ENCODE data around the gene CARD10. TPM values are rescaled to one million over a fixed set of nuclear protein-coding genes. Genes with fewer than 3 reads are reported as not detected.
"Not testable (repeated sequence)": the region's sequence is repeated elsewhere in the genome, so short reads cannot be mapped to it uniquely, and the experiment has no call there.

Gene CARD10
- polyA plus RNA-seq, 1 donor from 2014 or later, result 0.36 TPM

GRCh38 chr22:37469416-37470086 lies 49.7 kb downstream of the CARD10 start:
- H3K27me3 ChIP-seq (ENCODE audit: insufficient read depth, low read depth, low read length), result no peaks in the 10 kb centered on the region
- H3F3A ChIP-seq (ENCODE audit: insufficient read depth, low read length, poor library complexity, severe bottlenecking), result no peaks in the 10 kb centered on the region

DNA sequence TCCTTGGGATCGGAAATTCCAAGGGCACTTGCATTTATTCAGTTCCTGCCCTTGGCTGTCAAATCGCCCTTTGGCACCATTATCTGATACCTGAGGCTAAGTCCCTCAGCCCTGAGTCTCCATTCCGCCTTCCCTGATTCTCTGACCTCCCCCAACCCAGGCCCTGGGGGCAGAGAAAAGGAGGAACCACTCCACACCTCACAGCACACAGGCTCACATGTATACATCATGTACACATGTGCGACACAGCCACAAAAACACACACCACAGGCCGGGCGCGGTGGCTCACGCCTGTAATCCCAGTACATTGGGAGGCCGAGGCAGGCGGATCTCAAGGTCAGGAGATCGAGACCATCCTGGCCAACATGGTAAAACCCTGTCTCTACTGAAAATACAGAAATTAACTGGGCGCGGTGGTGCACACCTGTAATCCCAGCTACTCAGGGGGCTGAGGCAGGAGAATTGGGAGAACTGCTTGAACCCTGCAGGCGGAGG lies 51.0 kb downstream of the CARD10 start:
- H3K9me3 ChIP-seq (ENCODE audit: low read length); H3K9me2 ChIP-seq (ENCODE audit: insufficient read depth, low read length); H3K27me3 ChIP-seq (ENCODE audit: insufficient read depth, low read depth, low read length); H3K36me3 ChIP-seq (ENCODE audit: insufficient read depth, low read length); H3F3A ChIP-seq (ENCODE audit: insufficient read depth, low read length, poor library complexity, severe bottlenecking); H3K9ac ChIP-seq (ENCODE audit: low read length); H3K4me3 ChIP-seq (ENCODE audit: low read length); H3K79me2 ChIP-seq (replicated peaks; ENCODE audit: insufficient read depth, low read length); H4K20me1 ChIP-seq (ENCODE audit: insufficient read depth); H3K27ac ChIP-seq (ENCODE audit: low read length); H3K4me2 ChIP-seq (ENCODE audit: low read length); H2AFZ ChIP-seq (ENCODE audit: low read depth, low read length): not testable (repeated sequence)

More at GRCh38 chr22:37469416-37470086, 49.7 kb downstream of the CARD10 start:
- Histone ChIP-seq H2AFZ (ENCODE audit: low read depth, low read length) (no peak overlapping the region), H3K9me2 (ENCODE audit: insufficient read depth, low read length) (no peaks in the 10 kb centered on the region), H3K79me2 (replicated peaks; ENCODE audit: insufficient read depth, low read length) (no peaks in the 10 kb centered on the region), H3K9me3 (ENCODE audit: low read length) (no peaks in the 10 kb centered on the region), H3K36me3 (ENCODE audit: insufficient read depth, low read length) (no peaks in the 10 kb centered on the region), H3K27ac (ENCODE audit: low read length) (no peak overlapping the region), H3K9ac (ENCODE audit: low read length) (no peak overlapping the region), H3K4me2 (ENCODE audit: low read length) (no peak overlapping the region), H4K20me1 (ENCODE audit: insufficient read depth) (no peaks in the 10 kb centered on the region), H3K4me3 (ENCODE audit: low read length) (no peak overlapping the region)
- TF ChIP-seq TAF1 (IDR thresholded peaks at IDR 0.05; ENCODE audit: low read depth) (no peak), CTCF (IDR thresholded peaks at IDR 0.05; ENCODE audit: poor library complexity, severe bottlenecking) (no peak), MXI1 (conservative IDR thresholded peaks at IDR 0.05; ENCODE audit: poor library complexity, severe bottlenecking) (no peak), EZH2 (IDR thresholded peaks at IDR 0.05; ENCODE audit: borderline replicate concordance, insufficient read depth, low read length, poor library complexity, severe bottlenecking) (no peak), RAD21 (conservative IDR thresholded peaks at IDR 0.05) (no peak), POLR2AphosphoS5 (IDR thresholded peaks at IDR 0.05) (no peak), SMC3 (conservative IDR thresholded peaks at IDR 0.05; ENCODE audit: poor library complexity) (no peak), EP300 (conservative IDR thresholded peaks at IDR 0.05; ENCODE audit: poor library complexity, severe bottlenecking) (no peak)
- TF ChIP-seq, protein P1, sequence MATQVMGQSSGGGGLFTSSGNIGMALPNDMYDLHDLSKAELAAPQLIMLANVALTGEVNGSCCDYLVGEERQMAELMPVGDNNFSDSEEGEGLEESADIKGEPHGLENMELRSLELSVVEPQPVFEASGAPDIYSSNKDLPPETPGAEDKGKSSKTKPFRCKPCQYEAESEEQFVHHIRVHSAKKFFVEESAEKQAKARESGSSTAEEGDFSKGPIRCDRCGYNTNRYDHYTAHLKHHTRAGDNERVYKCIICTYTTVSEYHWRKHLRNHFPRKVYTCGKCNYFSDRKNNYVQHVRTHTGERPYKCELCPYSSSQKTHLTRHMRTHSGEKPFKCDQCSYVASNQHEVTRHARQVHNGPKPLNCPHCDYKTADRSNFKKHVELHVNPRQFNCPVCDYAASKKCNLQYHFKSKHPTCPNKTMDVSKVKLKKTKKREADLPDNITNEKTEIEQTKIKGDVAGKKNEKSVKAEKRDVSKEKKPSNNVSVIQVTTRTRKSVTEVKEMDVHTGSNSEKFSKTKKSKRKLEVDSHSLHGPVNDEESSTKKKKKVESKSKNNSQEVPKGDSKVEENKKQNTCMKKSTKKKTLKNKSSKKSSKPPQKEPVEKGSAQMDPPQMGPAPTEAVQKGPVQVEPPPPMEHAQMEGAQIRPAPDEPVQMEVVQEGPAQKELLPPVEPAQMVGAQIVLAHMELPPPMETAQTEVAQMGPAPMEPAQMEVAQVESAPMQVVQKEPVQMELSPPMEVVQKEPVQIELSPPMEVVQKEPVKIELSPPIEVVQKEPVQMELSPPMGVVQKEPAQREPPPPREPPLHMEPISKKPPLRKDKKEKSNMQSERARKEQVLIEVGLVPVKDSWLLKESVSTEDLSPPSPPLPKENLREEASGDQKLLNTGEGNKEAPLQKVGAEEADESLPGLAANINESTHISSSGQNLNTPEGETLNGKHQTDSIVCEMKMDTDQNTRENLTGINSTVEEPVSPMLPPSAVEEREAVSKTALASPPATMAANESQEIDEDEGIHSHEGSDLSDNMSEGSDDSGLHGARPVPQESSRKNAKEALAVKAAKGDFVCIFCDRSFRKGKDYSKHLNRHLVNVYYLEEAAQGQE (IDR thresholded peaks at IDR 0.05; ENCODE audit: borderline replicate concordance), result no peak
